Naive thymus-derived CD8-positive, alpha-beta T cell (primary cell): ENCODE measurements around the gene IREB2. TPM values are rescaled to one million over a fixed set of nuclear protein-coding genes. Genes with fewer than 3 reads are reported as not detected.
A peak's percentile ranks its signal among the peaks of the same experiment; 100 is the strongest.

Experiments used
- ATAC-seq, 2 donors: fragments of 150-1000 bp; cut with Tn5 transposase in 1 of 2; sonication (Bioruptor Pico), chemical (Tn5 transposase) in 1 of 2; 1 replicate in 1 of 2; 2 replicates in 1 of 2; pipeline ENCODE4 v1.10.0; 2021; ENCODE audit warnings: mild to moderate bottlenecking in 2 of 2, moderate library complexity in 2 of 2
- POLR2A ChIA-PET: fragments of 350-600 bp; sonication (Branson Sonifier 250); formaldehyde crosslinking; loops from one replicate; lab custom pipeline; 2021; ENCODE audit warnings: antibody characterized with exemption; lab: Charles Lee
- DNase-seq, 10 donors: peaks; one replicate each; pipeline versions ENCODE4 v3.0.0 to v3.0.0-alpha.2; 2020 to 2022
- H3K27ac Mint-ChIP-seq, 10 donors: one replicate each; pipeline ENCODE4 v1.8.0; 2020 to 2022; ENCODE audit warnings: mild to moderate bottlenecking in 10 of 10, mixed read lengths in 10 of 10, moderate library complexity in 4 of 10, inconsistent platforms in 1 of 10
- H3K27me3 Mint-ChIP-seq, 5 donors: one replicate each; pipeline ENCODE4 v1.8.0; 2021 to 2022; ENCODE audit warnings: mixed read lengths in 5 of 5
- H3K36me3 Mint-ChIP-seq, 3 donors: one replicate each; pipeline ENCODE4 v1.8.0; 2020 to 2022; ENCODE audit warnings: mixed read lengths in 3 of 3, mild to moderate bottlenecking in 2 of 3, inconsistent platforms in 1 of 3
- H3K4me1 Mint-ChIP-seq, 4 donors: one replicate each; pipeline ENCODE4 v1.8.0; 2021 to 2022; ENCODE audit warnings: mixed read lengths in 4 of 4
- H3K4me3 Mint-ChIP-seq, 10 donors: one replicate each; pipeline ENCODE4 v1.8.0; 2020 to 2022; ENCODE audit warnings: mild to moderate bottlenecking in 10 of 10, mixed read lengths in 10 of 10, moderate library complexity in 6 of 10, inconsistent platforms in 1 of 10
- H3K9me3 Mint-ChIP-seq, 9 donors: one replicate each; pipeline ENCODE4 v1.8.0; 2020 to 2022; ENCODE audit warnings: mixed read lengths in 9 of 9, mild to moderate bottlenecking in 3 of 9, inconsistent platforms in 1 of 9, moderate library complexity in 1 of 9
- polyA plus RNA-seq, 3 donors: library from polyadenylated mRNA; unstranded; fragments of 300-500 nt; fragmentation: Illumina TruSeq; gene quantifications; one replicate each; pipeline ENCODE4 v1.2.3, GENCODE V29; 2021
- total RNA-seq, 8 experiments: library from RNA in 2 of 8; stranded (reverse) in 2 of 8; gene quantifications; one replicate each; pipeline ENCODE4 v1.2.3 and lab custom pipeline; 2021 to 2026

The IREB2 gene, protein sequence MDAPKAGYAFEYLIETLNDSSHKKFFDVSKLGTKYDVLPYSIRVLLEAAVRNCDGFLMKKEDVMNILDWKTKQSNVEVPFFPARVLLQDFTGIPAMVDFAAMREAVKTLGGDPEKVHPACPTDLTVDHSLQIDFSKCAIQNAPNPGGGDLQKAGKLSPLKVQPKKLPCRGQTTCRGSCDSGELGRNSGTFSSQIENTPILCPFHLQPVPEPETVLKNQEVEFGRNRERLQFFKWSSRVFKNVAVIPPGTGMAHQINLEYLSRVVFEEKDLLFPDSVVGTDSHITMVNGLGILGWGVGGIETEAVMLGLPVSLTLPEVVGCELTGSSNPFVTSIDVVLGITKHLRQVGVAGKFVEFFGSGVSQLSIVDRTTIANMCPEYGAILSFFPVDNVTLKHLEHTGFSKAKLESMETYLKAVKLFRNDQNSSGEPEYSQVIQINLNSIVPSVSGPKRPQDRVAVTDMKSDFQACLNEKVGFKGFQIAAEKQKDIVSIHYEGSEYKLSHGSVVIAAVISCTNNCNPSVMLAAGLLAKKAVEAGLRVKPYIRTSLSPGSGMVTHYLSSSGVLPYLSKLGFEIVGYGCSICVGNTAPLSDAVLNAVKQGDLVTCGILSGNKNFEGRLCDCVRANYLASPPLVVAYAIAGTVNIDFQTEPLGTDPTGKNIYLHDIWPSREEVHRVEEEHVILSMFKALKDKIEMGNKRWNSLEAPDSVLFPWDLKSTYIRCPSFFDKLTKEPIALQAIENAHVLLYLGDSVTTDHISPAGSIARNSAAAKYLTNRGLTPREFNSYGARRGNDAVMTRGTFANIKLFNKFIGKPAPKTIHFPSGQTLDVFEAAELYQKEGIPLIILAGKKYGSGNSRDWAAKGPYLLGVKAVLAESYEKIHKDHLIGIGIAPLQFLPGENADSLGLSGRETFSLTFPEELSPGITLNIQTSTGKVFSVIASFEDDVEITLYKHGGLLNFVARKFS
- 10 to 100 TPM; 68.6 to 77.4 TPM for total RNA-seq
- 10 to 100 TPM; 15.7 to 23.1 (median 16.6) TPM for polyA plus RNA-seq
- 48.7 to 102 (median 85.0) reads per million in 6 experiments for total RNA-seq (lab: John Stamatoyannopoulos, UW)

- H3K9me3 Mint-ChIP-seq = no peaks in the 10 kb centered on the region
- H3K27me3 Mint-ChIP-seq = no peaks in the 10 kb centered on the region
- peak within 1 kb of the TSS; percentile 83 to 99 (median 97) for H3K4me3 Mint-ChIP-seq
- POLR2A ChIA-PET = interaction anchor here (0.6 to 3.5 kb wide), 24 partner anchors 10 to 435 kb away, joined by 3 to 31 read pairs (median 4); partner anchors contain the start of genes DNAJA4, MORF4L1, PSMA4 and SKIC8
- peak; percentile 94 to 99 (median 98) for DNase-seq
- H3K4me1 Mint-ChIP-seq = peaks cover 10 to 58% (median 40%) of the 10 kb centered on the region in 4 donors
- peaks cover 0 to 24% (median 15%) of the 10 kb centered on the region in 3 donors for H3K36me3 Mint-ChIP-seq
- ATAC-seq = peak; percentile 83 to 89
- H3K27ac Mint-ChIP-seq = peak within 1 kb of the TSS; percentile 96 to 99 (median 97)
Observed at GRCh38 chr15:78437762-78438618, at the start of gene IREB2. TSS of gene IREB2 (plus strand) at chr15:78438216. CDS start at chr15:78438338, 122 bp downstream.

- Mint-ChIP-seq H3K36me3 (no peaks in the 10 kb centered on the region), H3K27me3 (peaks cover 10 to 31% (median 29%) of the 10 kb centered on the region in 5 donors), H3K4me1 (no peaks in the 10 kb centered on the region)
Observed at GRCh38 chr15:78388865-78389264, 49.2 kb upstream of the IREB2 start.

DNA sequence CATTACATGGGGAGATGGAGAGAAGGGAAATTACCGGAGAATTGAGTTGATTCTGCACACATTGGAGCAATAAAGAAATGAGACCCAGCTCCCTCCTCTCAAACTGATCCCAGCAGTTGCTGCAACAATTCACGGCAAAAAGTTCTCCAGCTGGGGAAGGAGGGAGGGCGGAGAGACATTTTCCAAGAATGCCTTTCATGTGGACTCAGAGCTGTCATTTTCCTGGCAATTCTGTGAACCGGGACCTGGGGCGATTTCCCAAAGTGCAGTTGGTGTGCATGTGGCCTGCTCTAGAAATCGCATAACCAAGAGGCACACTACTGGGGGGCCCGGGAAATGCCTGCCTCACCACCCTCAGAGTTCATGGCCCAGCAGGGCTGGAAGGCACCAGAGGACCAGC lies 48.7 kb upstream of the IREB2 start:
- Mint-ChIP-seq H3K9me3 (no peaks in the 10 kb centered on the region), H3K4me1 (no peaks in the 10 kb centered on the region), H3K36me3 (no peaks in the 10 kb centered on the region), H3K27me3 (peaks cover 8 to 29% (median 26%) of the 10 kb centered on the region in 5 donors), H3K27ac (no peak overlapping the region), H3K4me3 (no peak overlapping the region)
- no peak for ATAC-seq
- POLR2A ChIA-PET = no interaction called here
- no peak for DNase-seq

More at GRCh38 chr15:78388865-78389264, 49.2 kb upstream of the IREB2 start:
- H3K9me3 Mint-ChIP-seq = no peaks in the 10 kb centered on the region
- H3K27ac Mint-ChIP-seq = no peak overlapping the region
- POLR2A ChIA-PET = interaction anchor here (0.6 kb wide), 1 partner anchor 14 kb away, joined by 3 read pairs; no protein-coding TSS in a partner anchor
- no peak for ATAC-seq
- no peak for DNase-seq
- no peak overlapping the region for H3K4me3 Mint-ChIP-seq

GRCh38 chr15:78389738-78390137 lies 48.3 kb upstream of the IREB2 start:
- no peak for ATAC-seq
- peaks cover 8 to 28% (median 22%) of the 10 kb centered on the region in 5 donors for H3K27me3 Mint-ChIP-seq

GRCh38 chr15:78390242-78390641 lies 47.8 kb upstream of the IREB2 start:
- H3K36me3 Mint-ChIP-seq = no peaks in the 10 kb centered on the region
- ATAC-seq = no peak
- POLR2A ChIA-PET = no interaction called here
- no peaks in the 10 kb centered on the region for H3K4me1 Mint-ChIP-seq
- DNase-seq = no peak
- no peak overlapping the region for H3K4me3 Mint-ChIP-seq
- no peak overlapping the region for H3K27ac Mint-ChIP-seq
- no peaks in the 10 kb centered on the region for H3K9me3 Mint-ChIP-seq
- H3K27me3 Mint-ChIP-seq = peaks cover 8 to 23% (median 17%) of the 10 kb centered on the region in 5 donors

More at GRCh38 chr15:78389738-78390137, 48.3 kb upstream of the IREB2 start:
- H3K4me1 Mint-ChIP-seq = no peaks in the 10 kb centered on the region
- H3K4me3 Mint-ChIP-seq = no peak overlapping the region
- H3K36me3 Mint-ChIP-seq = no peaks in the 10 kb centered on the region
- DNase-seq = no peak
- no peaks in the 10 kb centered on the region for H3K9me3 Mint-ChIP-seq
- H3K27ac Mint-ChIP-seq = no peak overlapping the region
- POLR2A ChIA-PET = no interaction called here

- H3K36me3 Mint-ChIP-seq = no peaks in the 10 kb centered on the region
- no peak overlapping the region for H3K4me3 Mint-ChIP-seq
- DNase-seq = no peak
- H3K27ac Mint-ChIP-seq = no peak overlapping the region
- no peaks in the 10 kb centered on the region for H3K4me1 Mint-ChIP-seq
- POLR2A ChIA-PET = no interaction called here
- no peaks in the 10 kb centered on the region for H3K9me3 Mint-ChIP-seq
- ATAC-seq = no peak
- peaks cover 8 to 17% (median 11%) of the 10 kb centered on the region in 5 donors for H3K27me3 Mint-ChIP-seq
Observed at GRCh38 chr15:78390826-78391225, 47.2 kb upstream of the IREB2 start.

GRCh38 chr15:78391781-78392180 lies 46.2 kb upstream of the IREB2 start:
- H3K27me3 Mint-ChIP-seq = peaks cover under 1 to 11% (median 2%) of the 10 kb centered on the region in 5 donors
- no peak overlapping the region for H3K4me3 Mint-ChIP-seq
- no peaks in the 10 kb centered on the region for H3K9me3 Mint-ChIP-seq
- no peaks in the 10 kb centered on the region for H3K36me3 Mint-ChIP-seq
- POLR2A ChIA-PET = no interaction called here
- ATAC-seq (no peak), DNase-seq (no peak)
- no peaks in the 10 kb centered on the region for H3K4me1 Mint-ChIP-seq
- H3K27ac Mint-ChIP-seq = peak overlapping the region in 1 of 10 donors; percentile 41

GRCh38 chr15:78392430-78392829 lies 45.6 kb upstream of the IREB2 start:
- Mint-ChIP-seq H3K36me3 (no peaks in the 10 kb centered on the region), H3K27me3 (peaks cover 0 to 10% (median 0%) of the 10 kb centered on the region in 5 donors), H3K4me1 (no peaks in the 10 kb centered on the region), H3K9me3 (no peaks in the 10 kb centered on the region), H3K27ac (no peak overlapping the region), H3K4me3 (no peak overlapping the region)
- POLR2A ChIA-PET = no interaction called here
- DNase-seq (no peak), ATAC-seq (no peak)

- no peak overlapping the region for H3K27ac Mint-ChIP-seq
- H3K36me3 Mint-ChIP-seq = no peaks in the 10 kb centered on the region
- no peaks in the 10 kb centered on the region for H3K4me1 Mint-ChIP-seq
- H3K4me3 Mint-ChIP-seq = no peak overlapping the region
- H3K27me3 Mint-ChIP-seq = peaks cover 0 to 8% (median 0%) of the 10 kb centered on the region in 5 donors
- ATAC-seq (no peak), DNase-seq (no peak)
- POLR2A ChIA-PET = no interaction called here
- H3K9me3 Mint-ChIP-seq = no peaks in the 10 kb centered on the region
Observed at GRCh38 chr15:78393137-78393536, 44.9 kb upstream of the IREB2 start.

DNA sequence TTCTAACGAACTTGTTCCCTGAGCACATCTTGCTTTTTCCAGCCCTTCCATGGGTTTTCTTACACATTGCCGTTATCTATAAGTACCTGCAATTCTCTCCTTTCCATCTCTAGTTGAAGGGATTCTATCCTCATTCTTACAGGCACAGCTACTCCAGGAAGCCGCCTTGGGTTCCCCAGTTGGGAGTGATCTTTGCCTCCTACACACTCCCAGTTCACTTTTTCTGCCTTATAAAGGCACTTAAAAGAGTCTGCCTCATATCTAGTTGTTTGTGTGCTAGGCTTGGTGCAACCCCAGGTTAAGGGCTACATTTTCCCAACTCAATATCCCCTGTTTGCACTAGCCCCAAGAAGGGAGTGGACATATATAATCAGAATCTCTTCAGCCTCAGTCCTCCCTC lies 44.0 kb upstream of the IREB2 start:
- POLR2A ChIA-PET = interaction anchor here (0.7 kb wide), 1 partner anchor 17 kb away, joined by 5 read pairs; no protein-coding TSS in a partner anchor
- Mint-ChIP-seq H3K27me3 (peaks cover 0 to 5% (median 0%) of the 10 kb centered on the region in 5 donors), H3K4me1 (no peaks in the 10 kb centered on the region), H3K27ac (no peak overlapping the region), H3K9me3 (no peaks in the 10 kb centered on the region), H3K36me3 (no peaks in the 10 kb centered on the region), H3K4me3 (no peak overlapping the region)
- DNase-seq = no peak
- no peak for ATAC-seq

GRCh38 chr15:78394981-78395616 lies 42.9 kb upstream of the IREB2 start:
- no peak for ATAC-seq
- DNase-seq = no peak
- no peak overlapping the region for H3K27ac Mint-ChIP-seq
- POLR2A ChIA-PET = no interaction called here
- H3K27me3 Mint-ChIP-seq = peaks cover 0 to 4% (median 0%) of the 10 kb centered on the region in 5 donors
- H3K9me3 Mint-ChIP-seq = no peaks in the 10 kb centered on the region
- no peak overlapping the region for H3K4me3 Mint-ChIP-seq
- no peaks in the 10 kb centered on the region for H3K36me3 Mint-ChIP-seq
- H3K4me1 Mint-ChIP-seq = no peaks in the 10 kb centered on the region
